ENCODE data around the gene DNAJB2. TPM values are rescaled to one million over a fixed set of nuclear protein-coding genes. Genes with fewer than 3 reads are reported as not detected.

DNAJB2 gene
- 32.8 TPM for polyA plus RNA-seq (2013, experiment 1 of 2)
- polyA plus RNA-seq (2013, experiment 2 of 2), result 32.5 TPM

- 1% methylated on average over 42 to 45 of the region's 65 CpGs for WGBS, 2 experiments (ENCODE audit: insufficient coverage in 2 of 2)
Measured at GRCh38 chr2:219279151-219279915, at the start of gene DNAJB2. Gene DNAJB2, plus strand, starts transcription at chr2:219279366. Its CDS starts 468 bp downstream, at chr2:219279834.

GRCh38 chr2:219230059-219230540 lies 49.1 kb upstream of the DNAJB2 start:
- H3K4me1 ChIP-seq (ENCODE audit: control insufficient read depth, insufficient read depth, low read length, poor library complexity, severe bottlenecking), result peaks cover 14% of the 10 kb centered on the region
- H3K36me3 ChIP-seq (ENCODE audit: control insufficient read depth, insufficient read depth, low read length), result peaks cover 69% of the 10 kb centered on the region
- peak overlapping the region; percentile 86 for H3K4me3 ChIP-seq (ENCODE audit: extremely low read depth, insufficient read depth, low read length, poor library complexity, severe bottlenecking)
- peak overlapping the region; percentile 94 for H3K27ac ChIP-seq (ENCODE audit: low read depth, low read length, severe bottlenecking)
- no peaks in the 10 kb centered on the region for H3K9me3 ChIP-seq (ENCODE audit: control insufficient read depth, low read length)
- WGBS, 2 experiments (ENCODE audit: insufficient coverage in 2 of 2), result 0% methylated on average over 24 of the region's 24 CpGs

More at GRCh38 chr2:219279151-219279915, at the start of gene DNAJB2:
- peak within 1 kb of the TSS; percentile 59 for H3K4me3 ChIP-seq (ENCODE audit: extremely low read depth, insufficient read depth, low read length, poor library complexity, severe bottlenecking)
- no peaks in the 10 kb centered on the region for H3K9me3 ChIP-seq (ENCODE audit: control insufficient read depth, low read length)
- H3K4me1 ChIP-seq (ENCODE audit: control insufficient read depth, insufficient read depth, low read length, poor library complexity, severe bottlenecking), result peaks cover 35% of the 10 kb centered on the region
- peaks cover 36% of the 10 kb centered on the region for H3K36me3 ChIP-seq (ENCODE audit: control insufficient read depth, insufficient read depth, low read length)
- H3K27ac ChIP-seq (ENCODE audit: low read depth, low read length, severe bottlenecking), result peak within 1 kb of the TSS; percentile 98

- no peak overlapping the region for H3K27ac ChIP-seq (ENCODE audit: low read depth, low read length, severe bottlenecking)
- H3K4me3 ChIP-seq (ENCODE audit: extremely low read depth, insufficient read depth, low read length, poor library complexity, severe bottlenecking), result no peak overlapping the region
- no peaks in the 10 kb centered on the region for H3K4me1 ChIP-seq (ENCODE audit: control insufficient read depth, insufficient read depth, low read length, poor library complexity, severe bottlenecking)
- H3K9me3 ChIP-seq (ENCODE audit: control insufficient read depth, low read length), result no peaks in the 10 kb centered on the region
- 100% methylated on average over 3 of the region's 3 CpGs; no CpG with 5 or more reads in 1 of the 2 experiments for WGBS, 2 experiments (ENCODE audit: insufficient coverage in 2 of 2)
- peaks cover 78% of the 10 kb centered on the region for H3K36me3 ChIP-seq (ENCODE audit: control insufficient read depth, insufficient read depth, low read length)
Measured at GRCh38 chr2:219234331-219234730, 44.8 kb upstream of the DNAJB2 start.

GRCh38 chr2:219243291-219243761 lies 35.8 kb upstream of the DNAJB2 start:
- no peak overlapping the region for H3K27ac ChIP-seq (ENCODE audit: low read depth, low read length, severe bottlenecking)

GRCh38 chr2:219244789-219245147 lies 34.4 kb upstream of the DNAJB2 start:
- Histone ChIP-seq H3K27ac (ENCODE audit: low read depth, low read length, severe bottlenecking) (peak overlapping the region; percentile 97), H3K36me3 (ENCODE audit: control insufficient read depth, insufficient read depth, low read length) (peaks cover 18% of the 10 kb centered on the region), H3K4me1 (ENCODE audit: control insufficient read depth, insufficient read depth, low read length, poor library complexity, severe bottlenecking) (peaks cover 20% of the 10 kb centered on the region), H3K9me3 (ENCODE audit: control insufficient read depth, low read length) (no peaks in the 10 kb centered on the region), H3K4me3 (ENCODE audit: extremely low read depth, insufficient read depth, low read length, poor library complexity, severe bottlenecking) (peak overlapping the region; percentile 89)
- 45 to 51% methylated on average over 5 of the region's 6 CpGs for WGBS, 2 experiments (ENCODE audit: insufficient coverage in 2 of 2)

More at GRCh38 chr2:219243291-219243761, 35.8 kb upstream of the DNAJB2 start:
- WGBS, 2 experiments (ENCODE audit: insufficient coverage in 2 of 2), result 96 to 97% methylated on average over 22 to 28 of the region's 28 CpGs
- Histone ChIP-seq H3K4me1 (ENCODE audit: control insufficient read depth, insufficient read depth, low read length, poor library complexity, severe bottlenecking) (peaks cover 9% of the 10 kb centered on the region), H3K36me3 (ENCODE audit: control insufficient read depth, insufficient read depth, low read length) (peaks cover 26% of the 10 kb centered on the region), H3K9me3 (ENCODE audit: control insufficient read depth, low read length) (no peaks in the 10 kb centered on the region), H3K4me3 (ENCODE audit: extremely low read depth, insufficient read depth, low read length, poor library complexity, severe bottlenecking) (no peak overlapping the region)

- H3K4me3 ChIP-seq (ENCODE audit: extremely low read depth, insufficient read depth, low read length, poor library complexity, severe bottlenecking), result peak within 1 kb of the TSS; percentile 89
- peaks cover 18% of the 10 kb centered on the region for H3K36me3 ChIP-seq (ENCODE audit: control insufficient read depth, insufficient read depth, low read length)
- no peaks in the 10 kb centered on the region for H3K9me3 ChIP-seq (ENCODE audit: control insufficient read depth, low read length)
- peak within 1 kb of the TSS; percentile 97 for H3K27ac ChIP-seq (ENCODE audit: low read depth, low read length, severe bottlenecking)
- peaks cover 24% of the 10 kb centered on the region for H3K4me1 ChIP-seq (ENCODE audit: control insufficient read depth, insufficient read depth, low read length, poor library complexity, severe bottlenecking)
- WGBS, 2 experiments (ENCODE audit: insufficient coverage in 2 of 2), result 1 to 2% methylated on average over 38 to 41 of the region's 46 CpGs
Measured at GRCh38 chr2:219245148-219245898, 33.8 kb upstream of the DNAJB2 start, which contains the start of the genes GLB1L and STK16. Gene GLB1L, minus strand, starts transcription at chr2:219245444. Its CDS starts 1,871 bp downstream, at chr2:219243573. Gene STK16, plus strand, starts transcription at chr2:219245479. Its CDS starts 521 bp downstream, at chr2:219246000.

- Histone ChIP-seq H3K27ac (ENCODE audit: low read depth, low read length, severe bottlenecking) (peak overlapping the region; percentile 97), H3K36me3 (ENCODE audit: control insufficient read depth, insufficient read depth, low read length) (peaks cover 18% of the 10 kb centered on the region), H3K9me3 (ENCODE audit: control insufficient read depth, low read length) (no peaks in the 10 kb centered on the region), H3K4me1 (ENCODE audit: control insufficient read depth, insufficient read depth, low read length, poor library complexity, severe bottlenecking) (peaks cover 24% of the 10 kb centered on the region), H3K4me3 (ENCODE audit: extremely low read depth, insufficient read depth, low read length, poor library complexity, severe bottlenecking) (peak overlapping the region; percentile 89)
- WGBS, 2 experiments (ENCODE audit: insufficient coverage in 2 of 2), result 26 to 32% methylated on average over 8 to 9 of the region's 10 CpGs
Measured at GRCh38 chr2:219245899-219246230, 33.3 kb upstream of the DNAJB2 start.

- Histone ChIP-seq H3K4me3 (ENCODE audit: extremely low read depth, insufficient read depth, low read length, poor library complexity, severe bottlenecking) (peak overlapping the region; percentile 89), H3K27ac (ENCODE audit: low read depth, low read length, severe bottlenecking) (no peak overlapping the region), H3K36me3 (ENCODE audit: control insufficient read depth, insufficient read depth, low read length) (peaks cover 18% of the 10 kb centered on the region), H3K9me3 (ENCODE audit: control insufficient read depth, low read length) (no peaks in the 10 kb centered on the region), H3K4me1 (ENCODE audit: control insufficient read depth, insufficient read depth, low read length, poor library complexity, severe bottlenecking) (peaks cover 28% of the 10 kb centered on the region)
- 97 to 100% methylated on average over 10 of the region's 10 CpGs for WGBS, 2 experiments (ENCODE audit: insufficient coverage in 2 of 2)
Measured at GRCh38 chr2:219246559-219246958, 32.6 kb upstream of the DNAJB2 start.

- WGBS, 2 experiments (ENCODE audit: insufficient coverage in 2 of 2), result 93% methylated on average over 13 to 14 of the region's 17 CpGs
- no peak overlapping the region for H3K4me3 ChIP-seq (ENCODE audit: extremely low read depth, insufficient read depth, low read length, poor library complexity, severe bottlenecking)
- H3K36me3 ChIP-seq (ENCODE audit: control insufficient read depth, insufficient read depth, low read length), result peaks cover 18% of the 10 kb centered on the region
- no peaks in the 10 kb centered on the region for H3K9me3 ChIP-seq (ENCODE audit: control insufficient read depth, low read length)
- no peak overlapping the region for H3K27ac ChIP-seq (ENCODE audit: low read depth, low read length, severe bottlenecking)
- H3K4me1 ChIP-seq (ENCODE audit: control insufficient read depth, insufficient read depth, low read length, poor library complexity, severe bottlenecking), result peaks cover 34% of the 10 kb centered on the region
Measured at GRCh38 chr2:219247678-219248642, 31.2 kb upstream of the DNAJB2 start.

- H3K4me3 ChIP-seq (ENCODE audit: extremely low read depth, insufficient read depth, low read length, poor library complexity, severe bottlenecking), result no peak overlapping the region
- peaks cover 18% of the 10 kb centered on the region for H3K36me3 ChIP-seq (ENCODE audit: control insufficient read depth, insufficient read depth, low read length)
- H3K4me1 ChIP-seq (ENCODE audit: control insufficient read depth, insufficient read depth, low read length, poor library complexity, severe bottlenecking), result peaks cover 42% of the 10 kb centered on the region
- H3K27ac ChIP-seq (ENCODE audit: low read depth, low read length, severe bottlenecking), result peak overlapping the region; percentile 85
- 100% methylated on average over 2 of the region's 2 CpGs for WGBS, 2 experiments (ENCODE audit: insufficient coverage in 2 of 2)
- no peaks in the 10 kb centered on the region for H3K9me3 ChIP-seq (ENCODE audit: control insufficient read depth, low read length)
Measured at GRCh38 chr2:219248845-219249202, 30.3 kb upstream of the DNAJB2 start.

Measured in mesodermal cell (in vitro differentiated cells).